H1 (cell line): ENCODE results near the gene ZC3H18. TPM values are rescaled to one million over a fixed set of nuclear protein-coding genes. Genes with fewer than 3 reads are reported as not detected.

Experiments used
- EP300 ChIP-seq, 2 experiments: IDR thresholded peaks; 1 replicate in 1 of 2; 2 replicates in 1 of 2; pipeline ENCODE4 v1.6.1; 2011 to 2012; ENCODE audit warnings: low read depth in 2 of 2, low read length in 2 of 2, mild to moderate bottlenecking in 2 of 2, borderline replicate concordance in 1 of 2, inconsistent platforms in 1 of 2, moderate library complexity in 1 of 2
- SAP30 ChIP-seq: fragments of 300-600 bp; sonication (generic); IDR thresholded peaks from 2 replicates; pipeline ENCODE4 v1.7.1; 2012; ENCODE audit warnings: low read length, moderate library complexity, mild to moderate bottlenecking, inconsistent platforms; ENCODE audit not compliant: insufficient read depth, insufficient replicate concordance
- TCF12 ChIP-seq: IDR thresholded peaks from 2 replicates; pipeline ENCODE4 v1.6.1; 2011; ENCODE audit warnings: low read depth, mild to moderate bottlenecking, low read length
- polyA plus RNA-seq, 7 experiments: library from polyadenylated mRNA; depleted of rRNA in 3 of 7; stranded (reverse) in 5 of 7; unstranded in 2 of 7; fragments of >200 nt in 5 of 7; fragments of 200-250 nt in 2 of 7; gene quantifications; 1 replicate in 5 of 7; 2 replicates in 1 of 7; 4 replicates in 1 of 7; pipeline versions ENCODE4 v1.2.1 to v1.2.3, GENCODE V29; 2011 to 2013; ENCODE audit warnings: missing spikeins in 2 of 7, mixed read lengths in 2 of 7
- total RNA-seq: library from RNA; stranded (reverse); fragmentation: NEBNext Ultra II Directional; extraction: Animal tissue kit (Norgen Biotek cat#: 25700); gene quantifications from 2 replicates; pipeline ENCODE4 v1.2.1, GENCODE V29; 2021
- TF ChIP-seq, protein P1 (sequence below): IDR thresholded peaks from 2 replicates; pipeline ENCODE4 v1.6.1; 2012; ENCODE audit warnings: inconsistent platforms

The ZC3H18 gene
- total and polyA plus RNA-seq, 2 of the 8 experiments (the other 6 are each of a cell fraction or from before 2014, with no cell fraction given), result 12.1 to 73.2 TPM

GRCh38 chr16:88647178-88648070 is 77.2 kb downstream of the ZC3H18 start (continued):
- TF ChIP-seq SAP30, result no peak
- no peak for TF ChIP-seq TCF12
- TF ChIP-seq, protein P1, sequence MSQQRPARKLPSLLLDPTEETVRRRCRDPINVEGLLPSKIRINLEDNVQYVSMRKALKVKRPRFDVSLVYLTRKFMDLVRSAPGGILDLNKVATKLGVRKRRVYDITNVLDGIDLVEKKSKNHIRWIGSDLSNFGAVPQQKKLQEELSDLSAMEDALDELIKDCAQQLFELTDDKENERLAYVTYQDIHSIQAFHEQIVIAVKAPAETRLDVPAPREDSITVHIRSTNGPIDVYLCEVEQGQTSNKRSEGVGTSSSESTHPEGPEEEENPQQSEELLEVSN, result no peak
- no peak for TF ChIP-seq EP300 (IDR thresholded peaks at IDR 0.05; ENCODE audit: borderline replicate concordance in 1 of 2, low read depth in 2 of 2, low read length in 2 of 2)
